Measurements from ENCODE around the gene IL36RN. TPM values are rescaled to one million over a fixed set of nuclear protein-coding genes. Genes with fewer than 3 reads are reported as not detected.

The IL36RN gene
- total and polyA plus RNA-seq, 4 donors = not detected

DNA sequence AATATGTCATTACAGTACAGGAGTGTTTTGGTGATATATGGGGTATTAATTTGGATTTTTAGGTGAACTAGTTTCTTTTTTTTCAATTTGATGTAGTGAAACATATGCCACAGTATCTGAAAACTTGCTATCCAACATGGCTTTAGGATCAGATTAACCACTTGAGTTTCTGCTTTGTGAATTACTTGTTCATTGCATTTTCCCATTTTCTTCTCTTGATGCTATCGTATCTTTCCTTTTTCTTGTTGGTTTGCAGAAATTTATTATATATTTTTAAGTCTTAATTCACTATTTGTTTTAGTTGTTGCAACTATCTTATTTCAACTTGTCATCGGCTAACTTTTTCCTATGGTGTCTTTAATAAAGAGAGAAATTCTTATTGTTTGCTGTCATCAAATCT lies 44.9 kb upstream of the IL36RN start:
- H3K36me3 ChIP-seq (ENCODE audit: control insufficient read depth in 4 of 4, insufficient read depth in 3 of 4, low read depth in 1 of 4, low read length in 3 of 4) = no peaks in the 10 kb centered on the region

DNA sequence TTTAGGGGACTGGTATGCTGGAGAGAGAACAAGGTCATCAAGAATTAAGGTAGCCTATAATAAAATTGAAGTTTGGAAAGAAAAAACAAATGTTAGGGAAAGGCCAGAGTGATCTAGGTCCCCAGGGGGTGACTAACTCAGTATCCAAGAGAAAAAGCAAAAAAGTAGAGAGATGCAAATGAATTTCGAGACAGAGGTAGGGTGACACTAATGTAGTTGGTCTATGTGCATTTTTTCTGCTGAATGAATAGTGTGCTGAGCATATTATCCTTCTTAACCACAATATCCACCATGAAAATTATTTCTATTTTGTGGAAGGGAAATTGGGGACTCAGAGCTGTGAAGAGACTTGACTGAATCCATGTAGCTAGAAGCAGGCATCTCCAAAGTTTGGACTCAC lies 44.0 kb upstream of the IL36RN start:
- no peak for DNase-seq (ENCODE audit: low spot score)
- 87% methylated on average over 1 of the region's 1 CpG for WGBS
- H3K9me3 ChIP-seq (ENCODE audit: control insufficient read depth in 4 of 4, low read length in 3 of 4) = no peaks in the 10 kb centered on the region
- H3K27ac ChIP-seq (ENCODE audit: low read depth in 1 of 2, low read length in 2 of 2) = no peak overlapping the region
- H3K4me1 ChIP-seq (ENCODE audit: control insufficient read depth in 4 of 4, insufficient read depth in 4 of 4, low read length in 3 of 4) = no peaks in the 10 kb centered on the region
- H3K4me3 ChIP-seq (ENCODE audit: low read depth in 1 of 3, low read length in 3 of 3) = no peak overlapping the region
- no peaks in the 10 kb centered on the region for H3K27me3 ChIP-seq (ENCODE audit: control insufficient read depth in 4 of 4, insufficient read depth in 4 of 4, low read length in 3 of 4)
- no peaks in the 10 kb centered on the region for H3K36me3 ChIP-seq (ENCODE audit: control insufficient read depth in 4 of 4, insufficient read depth in 3 of 4, low read depth in 1 of 4, low read length in 3 of 4)
- H3K9ac ChIP-seq (ENCODE audit: low read depth in 1 of 2, low read length in 2 of 2) = no peak overlapping the region
- TF ChIP-seq FOXA2 (IDR thresholded peaks at IDR 0.05) (no peak), SP1 (IDR thresholded peaks at IDR 0.05) (no peak), GABPA (IDR thresholded peaks at IDR 0.05 in 1 of 2, conservative IDR thresholded peaks at IDR 0.05 in 1 of 2) (no peak), NR2F2 (IDR thresholded peaks at IDR 0.05) (no peak)
- TF ChIP-seq, protein P1, sequence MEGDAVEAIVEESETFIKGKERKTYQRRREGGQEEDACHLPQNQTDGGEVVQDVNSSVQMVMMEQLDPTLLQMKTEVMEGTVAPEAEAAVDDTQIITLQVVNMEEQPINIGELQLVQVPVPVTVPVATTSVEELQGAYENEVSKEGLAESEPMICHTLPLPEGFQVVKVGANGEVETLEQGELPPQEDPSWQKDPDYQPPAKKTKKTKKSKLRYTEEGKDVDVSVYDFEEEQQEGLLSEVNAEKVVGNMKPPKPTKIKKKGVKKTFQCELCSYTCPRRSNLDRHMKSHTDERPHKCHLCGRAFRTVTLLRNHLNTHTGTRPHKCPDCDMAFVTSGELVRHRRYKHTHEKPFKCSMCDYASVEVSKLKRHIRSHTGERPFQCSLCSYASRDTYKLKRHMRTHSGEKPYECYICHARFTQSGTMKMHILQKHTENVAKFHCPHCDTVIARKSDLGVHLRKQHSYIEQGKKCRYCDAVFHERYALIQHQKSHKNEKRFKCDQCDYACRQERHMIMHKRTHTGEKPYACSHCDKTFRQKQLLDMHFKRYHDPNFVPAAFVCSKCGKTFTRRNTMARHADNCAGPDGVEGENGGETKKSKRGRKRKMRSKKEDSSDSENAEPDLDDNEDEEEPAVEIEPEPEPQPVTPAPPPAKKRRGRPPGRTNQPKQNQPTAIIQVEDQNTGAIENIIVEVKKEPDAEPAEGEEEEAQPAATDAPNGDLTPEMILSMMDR (IDR thresholded peaks at IDR 0.05; ENCODE audit: low read depth, low read length, missing input control) = no peak
- TF ChIP-seq, protein P2, sequence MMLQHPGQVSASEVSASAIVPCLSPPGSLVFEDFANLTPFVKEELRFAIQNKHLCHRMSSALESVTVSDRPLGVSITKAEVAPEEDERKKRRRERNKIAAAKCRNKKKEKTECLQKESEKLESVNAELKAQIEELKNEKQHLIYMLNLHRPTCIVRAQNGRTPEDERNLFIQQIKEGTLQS (IDR thresholded peaks at IDR 0.05) = no peak

More for the DNA sequence above, 44.9 kb upstream of the IL36RN start:
- no peak overlapping the region for H3K4me3 ChIP-seq (ENCODE audit: low read depth in 1 of 3, low read length in 3 of 3)
- 93% methylated on average over 2 of the region's 2 CpGs for WGBS
- TF ChIP-seq, protein P2 (IDR thresholded peaks at IDR 0.05) = no peak
- no peak for TF ChIP-seq RAD21 (IDR thresholded peaks at IDR 0.05)
- no peak for TF ChIP-seq SP1 (IDR thresholded peaks at IDR 0.05)
- no peak for TF ChIP-seq FOXA2 (IDR thresholded peaks at IDR 0.05)
- TF ChIP-seq, protein P3, sequence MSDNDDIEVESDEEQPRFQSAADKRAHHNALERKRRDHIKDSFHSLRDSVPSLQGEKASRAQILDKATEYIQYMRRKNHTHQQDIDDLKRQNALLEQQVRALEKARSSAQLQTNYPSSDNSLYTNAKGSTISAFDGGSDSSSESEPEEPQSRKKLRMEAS (IDR thresholded peaks at IDR 0.05) = no peak
- TF ChIP-seq GABPA (IDR thresholded peaks at IDR 0.05 in 1 of 2, conservative IDR thresholded peaks at IDR 0.05 in 1 of 2) = no peak
- no peak for TF ChIP-seq YY1 (IDR thresholded peaks at IDR 0.05)
- TF ChIP-seq RXRA (IDR thresholded peaks at IDR 0.05) = no peak
- TF ChIP-seq EGR1 (IDR thresholded peaks at IDR 0.05; ENCODE audit: low read depth in 2 of 2) = no peak
- TF ChIP-seq, protein P4, sequence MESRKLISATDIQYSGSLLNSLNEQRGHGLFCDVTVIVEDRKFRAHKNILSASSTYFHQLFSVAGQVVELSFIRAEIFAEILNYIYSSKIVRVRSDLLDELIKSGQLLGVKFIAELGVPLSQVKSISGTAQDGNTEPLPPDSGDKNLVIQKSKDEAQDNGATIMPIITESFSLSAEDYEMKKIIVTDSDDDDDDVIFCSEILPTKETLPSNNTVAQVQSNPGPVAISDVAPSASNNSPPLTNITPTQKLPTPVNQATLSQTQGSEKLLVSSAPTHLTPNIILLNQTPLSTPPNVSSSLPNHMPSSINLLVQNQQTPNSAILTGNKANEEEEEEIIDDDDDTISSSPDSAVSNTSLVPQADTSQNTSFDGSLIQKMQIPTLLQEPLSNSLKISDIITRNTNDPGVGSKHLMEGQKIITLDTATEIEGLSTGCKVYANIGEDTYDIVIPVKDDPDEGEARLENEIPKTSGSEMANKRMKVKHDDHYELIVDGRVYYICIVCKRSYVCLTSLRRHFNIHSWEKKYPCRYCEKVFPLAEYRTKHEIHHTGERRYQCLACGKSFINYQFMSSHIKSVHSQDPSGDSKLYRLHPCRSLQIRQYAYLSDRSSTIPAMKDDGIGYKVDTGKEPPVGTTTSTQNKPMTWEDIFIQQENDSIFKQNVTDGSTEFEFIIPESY (IDR thresholded peaks at IDR 0.05) = no peak
- no peak for TF ChIP-seq HNF4G (IDR thresholded peaks at IDR 0.05)
- TF ChIP-seq NR2F2 (IDR thresholded peaks at IDR 0.05) = no peak
- no peak for TF ChIP-seq JUND (IDR thresholded peaks at IDR 0.05)
- no peak for TF ChIP-seq FOXA1 (IDR thresholded peaks at IDR 0.05)
- TF ChIP-seq, protein P5, sequence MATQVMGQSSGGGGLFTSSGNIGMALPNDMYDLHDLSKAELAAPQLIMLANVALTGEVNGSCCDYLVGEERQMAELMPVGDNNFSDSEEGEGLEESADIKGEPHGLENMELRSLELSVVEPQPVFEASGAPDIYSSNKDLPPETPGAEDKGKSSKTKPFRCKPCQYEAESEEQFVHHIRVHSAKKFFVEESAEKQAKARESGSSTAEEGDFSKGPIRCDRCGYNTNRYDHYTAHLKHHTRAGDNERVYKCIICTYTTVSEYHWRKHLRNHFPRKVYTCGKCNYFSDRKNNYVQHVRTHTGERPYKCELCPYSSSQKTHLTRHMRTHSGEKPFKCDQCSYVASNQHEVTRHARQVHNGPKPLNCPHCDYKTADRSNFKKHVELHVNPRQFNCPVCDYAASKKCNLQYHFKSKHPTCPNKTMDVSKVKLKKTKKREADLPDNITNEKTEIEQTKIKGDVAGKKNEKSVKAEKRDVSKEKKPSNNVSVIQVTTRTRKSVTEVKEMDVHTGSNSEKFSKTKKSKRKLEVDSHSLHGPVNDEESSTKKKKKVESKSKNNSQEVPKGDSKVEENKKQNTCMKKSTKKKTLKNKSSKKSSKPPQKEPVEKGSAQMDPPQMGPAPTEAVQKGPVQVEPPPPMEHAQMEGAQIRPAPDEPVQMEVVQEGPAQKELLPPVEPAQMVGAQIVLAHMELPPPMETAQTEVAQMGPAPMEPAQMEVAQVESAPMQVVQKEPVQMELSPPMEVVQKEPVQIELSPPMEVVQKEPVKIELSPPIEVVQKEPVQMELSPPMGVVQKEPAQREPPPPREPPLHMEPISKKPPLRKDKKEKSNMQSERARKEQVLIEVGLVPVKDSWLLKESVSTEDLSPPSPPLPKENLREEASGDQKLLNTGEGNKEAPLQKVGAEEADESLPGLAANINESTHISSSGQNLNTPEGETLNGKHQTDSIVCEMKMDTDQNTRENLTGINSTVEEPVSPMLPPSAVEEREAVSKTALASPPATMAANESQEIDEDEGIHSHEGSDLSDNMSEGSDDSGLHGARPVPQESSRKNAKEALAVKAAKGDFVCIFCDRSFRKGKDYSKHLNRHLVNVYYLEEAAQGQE (IDR thresholded peaks at IDR 0.05) = no peak
- no peak for TF ChIP-seq TAF1 (conservative IDR thresholded peaks at IDR 0.05)
- TF ChIP-seq, protein P1 (IDR thresholded peaks at IDR 0.05; ENCODE audit: low read depth, low read length, missing input control) = no peak
- DNase-seq (ENCODE audit: low spot score) = no peak
- H3K4me1 ChIP-seq (ENCODE audit: control insufficient read depth in 4 of 4, insufficient read depth in 4 of 4, low read length in 3 of 4) = no peaks in the 10 kb centered on the region
- no peaks in the 10 kb centered on the region for H3K9me3 ChIP-seq (ENCODE audit: control insufficient read depth in 4 of 4, low read length in 3 of 4)
- no peak overlapping the region for H3K27ac ChIP-seq (ENCODE audit: low read depth in 1 of 2, low read length in 2 of 2)
- H3K9ac ChIP-seq (ENCODE audit: low read depth in 1 of 2, low read length in 2 of 2) = no peak overlapping the region
- H3K27me3 ChIP-seq (ENCODE audit: control insufficient read depth in 4 of 4, insufficient read depth in 4 of 4, low read length in 3 of 4) = no peaks in the 10 kb centered on the region

Measured in liver (tissue), 9 donors.